Measurements from ENCODE around the gene MED15.
A peak's percentile ranks its signal among the peaks of the same experiment; 100 is the strongest.
"Not testable (repeated sequence)": the region's sequence is repeated elsewhere in the genome, so short reads cannot be mapped to it uniquely, and the experiment has no call there.

MED15 gene

DNA sequence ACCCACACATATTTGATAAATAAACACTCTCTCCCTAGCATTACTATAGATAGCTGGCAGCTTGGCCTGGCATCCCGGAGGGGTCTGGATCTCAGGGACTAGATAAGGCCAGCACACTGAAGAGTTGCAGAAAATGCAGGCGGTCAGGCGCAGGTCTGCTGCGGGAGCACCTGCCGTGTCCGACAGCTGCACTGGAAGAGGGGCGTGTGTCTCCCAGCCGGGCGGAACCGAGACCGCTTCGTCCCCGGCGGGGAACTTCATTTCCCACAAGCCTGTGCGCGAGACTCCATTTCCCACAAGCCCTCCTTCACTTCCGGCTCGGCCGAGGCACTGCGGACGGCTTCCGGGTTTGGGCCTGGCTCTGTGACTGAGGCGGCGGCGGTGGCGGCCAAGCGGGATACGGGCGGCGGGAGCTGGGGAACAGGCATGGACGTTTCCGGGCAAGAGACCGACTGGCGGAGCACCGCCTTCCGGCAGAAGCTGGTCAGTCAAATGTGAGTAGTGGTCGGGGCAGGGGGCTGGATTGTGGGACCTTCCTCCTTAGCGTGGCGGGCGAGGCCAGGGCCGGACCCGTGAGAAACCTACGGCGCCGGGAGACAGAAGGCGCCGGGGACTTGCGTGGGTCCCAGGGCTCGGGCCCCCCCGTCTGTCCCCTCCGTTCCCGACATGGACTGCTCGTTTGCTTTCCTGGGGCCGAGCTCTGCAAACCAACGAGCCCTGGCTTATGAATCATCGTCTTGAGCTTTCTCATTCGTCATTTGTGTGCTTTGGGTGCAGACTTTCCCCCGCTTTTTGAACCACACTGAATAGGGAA lies at the start of gene MED15:
Gene MED15 (plus strand): TSS at position 358 of the 814 bp plus-strand sequence. CDS start 69 bp downstream, at position 427.
- peak; percentile 89 for DNase-seq

- no peak for DNase-seq
Measured at GRCh38 chr22:20458530-20459151, 48.8 kb upstream of the MED15 start.

DNA sequence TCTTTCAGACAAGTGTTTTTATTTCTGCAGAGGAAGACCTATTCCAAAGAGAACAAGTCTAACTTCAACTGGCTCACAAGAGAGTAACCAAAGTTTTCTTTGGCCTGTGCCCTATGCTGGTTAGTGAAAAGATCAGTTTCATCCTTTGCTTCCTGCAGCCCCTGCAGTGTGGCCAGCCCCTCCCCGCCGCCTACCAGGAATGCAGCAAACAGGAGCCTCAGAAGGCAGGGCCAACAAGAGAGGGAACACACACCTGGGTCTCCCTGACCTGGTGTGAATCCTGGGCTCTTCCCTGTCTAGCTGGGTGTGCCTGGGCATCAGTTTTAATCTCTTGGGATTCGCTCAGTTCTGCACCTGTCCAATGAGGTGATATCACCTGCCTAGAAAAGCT lies 48.3 kb upstream of the MED15 start:
- DNase-seq: no peak

DNA sequence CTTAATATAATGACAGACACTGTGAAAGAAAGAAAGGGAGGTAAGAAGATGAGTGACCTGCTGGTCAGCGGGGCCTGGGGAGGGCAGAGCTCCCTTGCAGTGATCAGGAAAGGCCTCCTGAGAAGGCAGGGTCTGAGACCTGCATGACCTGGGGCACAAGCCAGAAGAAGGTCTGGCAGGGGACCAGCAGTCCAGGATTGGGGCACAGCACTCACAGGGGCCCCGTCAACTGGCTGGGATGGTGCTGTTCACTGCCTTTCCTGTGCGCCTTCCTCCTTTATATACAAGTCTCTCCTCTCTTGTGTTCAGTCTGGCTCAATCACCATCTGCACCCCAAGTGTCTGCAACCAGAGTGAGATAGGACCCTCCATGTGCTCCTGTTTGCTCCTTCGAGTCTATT lies 47.5 kb upstream of the MED15 start:
- DNase-seq: no peak

- DNase-seq: peak; percentile 62
Measured at GRCh38 chr22:20463324-20464095, 43.9 kb upstream of the MED15 start.

GRCh38 chr22:20464096-20464614 lies 43.3 kb upstream of the MED15 start:
- DNase-seq: peak; percentile 80

DNA sequence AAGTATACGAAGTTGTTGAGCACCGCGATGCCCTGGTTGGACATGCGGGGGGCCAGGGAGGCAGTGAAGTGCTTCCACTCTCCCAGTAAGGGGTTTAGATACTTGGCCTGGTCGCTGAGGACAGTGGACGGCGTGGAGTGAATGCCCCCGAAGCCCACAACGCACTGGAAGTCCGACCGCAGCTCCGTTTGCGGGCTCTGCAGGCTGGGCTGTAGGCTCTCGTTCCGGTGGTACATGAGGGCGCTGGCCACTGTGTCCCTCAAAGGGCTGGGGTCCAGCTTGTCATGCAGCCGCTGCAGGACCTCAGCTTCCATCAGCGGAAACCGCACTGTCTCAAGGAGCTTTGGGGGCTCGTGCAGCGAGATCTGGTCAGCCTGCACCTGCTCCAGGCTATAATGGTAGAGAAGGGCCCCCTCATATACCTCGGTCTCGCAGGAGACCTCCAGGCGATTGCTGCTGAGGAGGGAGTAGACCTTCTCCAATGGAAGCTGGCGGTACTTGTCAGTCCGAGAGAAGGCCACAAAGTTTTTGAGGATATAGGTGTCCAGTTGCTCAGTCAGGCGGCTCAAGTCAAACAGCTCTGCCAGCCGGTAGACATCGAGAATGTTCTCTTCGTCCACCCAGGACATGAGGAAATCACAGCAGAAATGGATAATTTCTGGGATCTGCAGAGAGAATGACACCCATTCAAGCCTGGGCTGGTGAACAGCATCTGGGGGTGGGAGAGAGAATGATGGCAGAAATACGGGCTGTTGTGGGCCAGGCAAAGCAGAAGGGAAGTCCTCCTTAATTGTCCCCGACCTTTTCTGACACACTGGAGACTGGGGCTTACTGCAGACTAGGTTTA lies 42.3 kb upstream of the MED15 start:
- no peak for DNase-seq

DNA sequence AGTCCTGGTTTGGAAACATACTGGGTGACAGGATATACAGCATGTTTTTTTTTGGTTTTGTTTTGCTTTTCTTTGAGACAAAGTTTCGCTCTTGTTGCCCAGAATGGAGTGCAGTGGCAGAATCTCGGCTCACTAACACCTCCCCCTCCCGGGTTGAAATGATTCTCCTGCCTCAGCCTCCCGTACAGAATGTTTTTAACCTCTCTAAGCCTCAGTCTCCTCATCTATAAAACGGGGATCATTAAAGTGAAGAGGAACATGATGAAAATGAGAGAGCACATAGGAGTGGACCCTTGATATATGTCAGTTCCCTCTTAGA lies 41.7 kb upstream of the MED15 start:
- DNase-seq: peak; percentile 37

DNA sequence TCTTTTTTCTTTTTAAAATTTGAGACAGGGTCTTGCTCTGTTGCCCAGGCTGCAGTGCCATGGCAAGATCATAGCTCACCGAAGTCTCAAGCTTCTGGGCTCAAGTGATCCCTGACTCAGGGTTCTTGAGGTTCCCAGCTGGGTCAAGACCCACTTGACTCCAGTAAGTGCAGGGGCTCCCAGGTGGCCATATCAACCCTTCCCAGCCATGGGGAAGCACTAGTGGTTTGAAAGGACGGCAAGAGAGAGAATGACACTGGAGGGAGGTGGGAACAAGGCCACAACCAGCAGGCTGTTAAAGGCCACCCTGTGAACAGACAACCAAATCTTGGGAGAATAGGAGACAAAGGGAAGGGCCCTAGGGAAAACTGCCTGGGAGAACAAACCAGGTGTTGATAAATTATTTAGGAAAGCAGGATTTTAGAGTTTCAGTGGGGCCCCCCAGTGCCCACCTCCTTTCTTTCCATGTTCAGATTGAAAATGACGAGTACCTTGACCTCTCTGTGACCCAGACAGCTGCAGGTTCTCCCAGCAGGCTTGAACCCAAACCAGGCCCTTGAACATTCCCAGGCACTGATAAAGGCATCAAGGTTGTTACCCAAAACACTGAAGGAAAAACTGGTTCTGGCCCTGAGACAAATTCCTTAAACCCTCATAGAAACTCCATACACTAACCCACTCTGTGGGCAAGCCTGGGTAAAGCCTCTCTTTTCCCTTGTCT lies 40.6 kb upstream of the MED15 start:
- DNase-seq: no peak

DNA sequence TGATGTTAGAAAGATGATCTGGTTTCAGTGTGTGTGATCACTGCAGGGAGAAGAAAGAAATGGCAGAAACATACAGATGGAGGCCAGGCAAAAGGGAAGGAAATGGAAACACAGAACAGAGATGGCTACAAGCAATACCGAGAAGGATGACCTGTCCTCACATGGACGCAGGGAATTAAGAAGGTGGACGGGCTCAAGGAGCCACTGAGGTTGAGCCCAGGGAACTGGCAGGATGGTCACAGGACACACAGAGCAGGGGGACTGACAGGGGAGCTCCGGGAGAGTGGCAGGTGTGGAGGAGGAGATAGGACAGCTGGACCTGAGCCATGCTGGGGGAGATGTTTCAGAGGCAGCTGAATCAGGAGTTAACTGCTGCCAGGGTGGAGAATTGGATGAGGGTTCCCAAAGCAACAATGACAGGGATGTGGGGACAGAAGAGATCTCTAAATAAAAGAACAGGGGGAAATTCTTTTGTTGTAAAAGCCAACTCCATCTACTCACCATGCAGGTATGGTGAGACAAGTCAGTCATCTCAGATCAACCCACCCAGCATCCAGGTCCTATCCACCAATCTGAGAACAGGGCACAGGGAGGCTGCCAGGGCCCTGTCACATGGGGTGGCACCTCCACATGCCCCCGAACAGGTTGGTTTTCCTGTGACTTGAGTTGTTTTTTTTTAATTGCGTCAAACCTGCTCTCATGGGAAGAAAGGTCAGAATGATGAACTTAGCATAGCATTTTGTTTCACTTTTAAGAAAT lies 38.1 kb upstream of the MED15 start:
- no peak for DNase-seq

DNA sequence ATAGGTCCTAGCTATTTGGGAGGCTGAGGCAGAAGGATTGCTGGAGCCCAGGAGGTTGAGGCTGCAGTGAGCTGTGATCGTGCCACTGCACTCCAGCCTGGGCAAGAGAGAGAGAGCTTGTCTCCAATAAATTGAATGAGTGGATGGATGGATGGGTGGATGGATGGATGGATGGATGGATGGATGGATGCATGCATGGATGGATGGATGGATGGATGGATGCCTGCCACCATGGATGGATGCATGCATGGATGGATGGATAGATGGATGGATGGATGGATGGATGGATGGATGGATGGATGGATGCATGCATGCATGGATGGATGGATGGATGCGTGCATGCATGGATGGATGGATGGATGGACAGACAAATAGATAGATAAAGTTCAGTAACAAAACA lies 36.9 kb upstream of the MED15 start:
- DNase-seq: not testable (repeated sequence)

DNA sequence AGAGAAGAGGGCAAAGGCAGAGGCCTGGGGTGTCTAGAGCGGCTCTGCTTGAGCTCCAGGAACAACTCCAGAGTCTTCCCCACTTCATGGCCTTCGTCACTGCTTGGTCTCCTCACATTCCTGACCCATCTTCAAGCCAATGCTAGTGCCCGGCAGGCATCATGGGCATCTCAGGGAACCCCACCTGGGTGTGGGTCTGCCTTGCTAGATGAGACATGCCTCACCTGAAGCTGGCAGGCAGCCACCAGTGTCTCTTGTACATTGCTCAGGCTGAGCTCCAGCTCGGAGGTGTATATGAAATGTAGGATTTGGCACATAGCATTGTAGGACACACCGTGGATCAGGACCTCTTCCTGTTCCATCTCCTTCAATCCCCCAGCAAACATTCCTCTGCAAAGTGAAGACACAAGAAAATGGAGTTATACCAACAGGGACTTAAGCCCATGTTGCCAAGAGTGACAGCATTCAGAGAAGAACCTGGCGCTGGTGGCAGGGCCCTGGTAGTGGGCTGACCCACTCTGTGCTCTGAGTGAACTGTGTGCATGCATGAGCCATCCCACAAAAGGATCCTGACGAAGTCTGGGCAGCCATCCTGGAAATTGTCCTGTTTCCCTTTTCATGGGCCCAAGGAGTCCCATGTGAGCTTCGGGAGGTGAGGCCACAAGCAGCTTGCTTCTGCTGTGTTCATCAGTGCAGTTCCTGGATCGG lies 36.1 kb upstream of the MED15 start:
- DNase-seq: no peak

- DNase-seq: no peak
Measured at GRCh38 chr22:20472629-20473442, 34.6 kb upstream of the MED15 start.

GRCh38 chr22:20475115-20475436 lies 32.3 kb upstream of the MED15 start:
- DNase-seq: no peak

- DNase-seq: not testable (repeated sequence)
Measured at GRCh38 chr22:20475569-20475968, 31.8 kb upstream of the MED15 start.

DNA sequence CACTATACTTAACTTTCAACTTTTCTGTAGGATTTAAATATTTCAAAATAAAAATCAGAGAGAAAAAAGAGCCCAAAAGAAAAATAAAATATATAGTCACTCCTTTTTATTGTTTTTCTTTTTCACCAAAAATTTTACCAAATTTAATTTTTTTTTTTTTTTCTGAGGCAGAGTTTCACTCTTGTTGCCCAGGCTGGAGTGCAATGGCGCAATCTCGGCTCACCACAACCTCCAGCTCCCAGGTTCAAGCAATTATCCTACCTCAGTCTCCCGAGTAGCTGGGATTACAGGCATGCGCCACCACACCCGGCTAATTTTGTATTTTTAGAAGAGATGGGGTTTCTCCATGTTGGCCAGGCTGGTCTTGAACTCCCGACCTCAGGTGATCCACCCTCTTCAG lies 29.4 kb upstream of the MED15 start:
- DNase-seq: not testable (repeated sequence)

DNA sequence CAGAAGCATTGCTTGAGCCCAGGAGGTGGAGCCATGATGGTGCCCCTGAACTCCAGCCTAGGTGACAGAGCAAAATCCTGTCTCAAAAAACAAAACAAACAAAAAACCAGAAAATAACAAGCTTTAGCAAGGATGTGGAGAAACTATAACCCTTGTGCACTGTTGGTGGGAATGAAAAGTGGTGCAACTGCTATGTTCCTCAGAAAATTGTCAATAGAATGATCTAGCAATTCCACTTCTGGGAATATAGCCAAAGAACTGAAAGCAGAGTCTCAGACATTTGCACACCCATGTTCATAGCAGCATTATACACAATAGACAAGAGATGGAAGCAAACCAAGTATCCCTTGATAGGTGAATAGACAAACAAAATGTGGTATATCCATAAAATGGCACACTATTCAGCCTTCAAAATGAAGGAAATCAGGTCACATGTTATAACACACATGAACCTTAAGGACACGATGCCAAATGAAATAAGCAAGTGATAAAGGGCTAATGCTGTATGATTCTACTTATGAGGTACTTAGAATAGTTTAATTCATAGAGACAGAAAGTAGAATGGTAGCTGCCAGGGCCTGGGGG lies 27.7 kb upstream of the MED15 start:
- no peak for DNase-seq

DNA sequence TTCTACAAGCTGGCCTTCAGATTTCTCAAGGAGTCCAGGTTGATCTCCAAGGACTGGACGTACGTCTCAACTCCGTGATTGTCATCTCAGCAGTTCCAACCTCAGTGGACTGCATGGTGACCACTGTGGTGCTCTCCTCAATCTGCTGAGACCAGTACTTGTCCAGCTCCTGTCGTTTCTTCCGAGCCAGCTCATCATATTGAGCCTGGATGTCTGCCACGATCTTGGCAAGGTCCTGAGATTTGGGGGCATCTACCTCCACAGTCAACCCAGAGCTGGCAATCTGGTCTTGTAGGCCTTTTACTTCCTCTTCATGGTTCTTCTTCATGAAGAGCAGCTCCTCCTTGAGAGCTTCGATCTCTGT lies 24.3 kb upstream of the MED15 start:
- not testable (repeated sequence) for DNase-seq

- no peak for DNase-seq
Measured at GRCh38 chr22:20483771-20484170, 23.6 kb upstream of the MED15 start.

Data from CD4-positive, alpha-beta T cell treated with Interleukin-6 for 4 hours (primary cell).